CD4-positive, alpha-beta T cell (primary cell): ENCODE data around the gene AGO4. TPM values are rescaled to one million over a fixed set of nuclear protein-coding genes. Genes with fewer than 3 reads are reported as not detected.
"Not testable (repeated sequence)": the region's sequence is repeated elsewhere in the genome, so short reads cannot be mapped to it uniquely, and the experiment has no call there.

ENCODE experiments used
- ATAC-seq: fragments of 200-7000 bp; cut with Tn5 transposase; one replicate; pipeline ENCODE4 v1.10.0; 2022; ENCODE audit warnings: mild to moderate bottlenecking; ENCODE audit not compliant: poor library complexity
- CTCF ChIA-PET: fragments of 350-600 bp; sonication (Branson Sonifier 250); formaldehyde crosslinking; loops from one replicate; lab custom pipeline; 2021; ENCODE audit warnings: antibody characterized with exemption, inconsistent platforms; lab: Charles Lee
- POLR2A ChIA-PET: fragments of 350-600 bp; sonication (Branson Sonifier 250); formaldehyde crosslinking; loops from one replicate; lab custom pipeline; 2021; ENCODE audit warnings: antibody characterized with exemption, inconsistent platforms; lab: Charles Lee
- DNase-seq, 14 experiments: peaks; one replicate each; pipeline ENCODE4 v3.0.0-alpha.2; 2013 to 2020; ENCODE audit warnings: mixed read lengths in 2 of 14
- H3K27ac ChIP-seq, 2 donors: one replicate each; pipeline versions ENCODE4 v1.5.1 to v1.7.0; 2013; ENCODE audit warnings: low read length in 2 of 2, low read depth in 1 of 2, mild to moderate bottlenecking in 1 of 2
- H3K27me3 ChIP-seq, 2 experiments: 1 replicate in 1 of 2; 2 replicates in 1 of 2; pipeline versions ENCODE4 v1.6.1 to v1.7.0; 2013; ENCODE audit warnings: low read length in 2 of 2, control low read depth in 1 of 2, mild to moderate bottlenecking in 1 of 2, moderate library complexity in 1 of 2; ENCODE audit not compliant: insufficient read depth in 2 of 2, control insufficient read depth in 1 of 2
- H3K36me3 ChIP-seq: one replicate; pipeline ENCODE4 v1.6.1; 2013; ENCODE audit warnings: low read length, control low read depth; ENCODE audit not compliant: insufficient read depth
- H3K4me1 ChIP-seq: one replicate; pipeline ENCODE4 v1.6.1; 2013; ENCODE audit warnings: low read length, control low read depth; ENCODE audit not compliant: insufficient read depth
- H3K4me3 ChIP-seq: one replicate; pipeline ENCODE4 v1.5.1; 2013; ENCODE audit warnings: mild to moderate bottlenecking, low read length, moderate library complexity
- H3K9me3 ChIP-seq, 2 experiments: 1 replicate in 1 of 2; 2 replicates in 1 of 2; pipeline versions ENCODE4 v1.6.1 to v1.7.0; 2013; ENCODE audit warnings: low read length in 2 of 2, mild to moderate bottlenecking in 2 of 2, control low read depth in 1 of 2, moderate library complexity in 1 of 2; ENCODE audit not compliant: control insufficient read depth in 1 of 2, insufficient read depth in 1 of 2
- H3K27ac Mint-ChIP-seq: one replicate; pipeline ENCODE4 v1.8.0; 2020; ENCODE audit warnings: mixed read lengths
- H3K27me3 Mint-ChIP-seq: one replicate; pipeline ENCODE4 v1.8.0; 2021; ENCODE audit warnings: mixed read lengths
- H3K36me3 Mint-ChIP-seq: one replicate; pipeline ENCODE4 v1.8.0; 2021; ENCODE audit warnings: low read depth, mixed read lengths
- H3K4me1 Mint-ChIP-seq: one replicate; pipeline ENCODE4 v1.8.0; 2021; ENCODE audit warnings: low read depth, mixed read lengths
- H3K4me3 Mint-ChIP-seq: one replicate; pipeline ENCODE4 v1.8.0; 2020; ENCODE audit warnings: mild to moderate bottlenecking, mixed read lengths
- H3K9me3 Mint-ChIP-seq: one replicate; pipeline ENCODE4 v1.8.0; 2020; ENCODE audit warnings: mixed read lengths
- intact Hi-C, 2 experiments: fragments of 100-400 bp; cut with DNase I in 1 of 2; cut with micrococcal nuclease in 1 of 2; formaldehyde crosslinking; loops; one replicate each; pipeline versions ENCODE4 v1.15.1 to v1.9.0; 2023 to 2025; cut with DNase I, micrococcal nuclease
- total RNA-seq, 174 experiments: library from RNA in 2 of 174; stranded (reverse) in 2 of 174; gene quantifications; one replicate each; pipeline ENCODE4 v1.2.3 and lab custom pipeline; 2021 to 2026
- TF ChIP-seq, protein P1 (sequence below): fragments of 200-600 bp; IDR thresholded peaks from one replicate; pipeline ENCODE4 v1.8.0; 2022; ENCODE audit warnings: antibody characterized with exemption, mild to moderate bottlenecking

AGO4 gene
- total RNA-seq, 2 experiments from 2014 or later, result 7.4 to 8.1 TPM

- TF ChIP-seq, protein P1, sequence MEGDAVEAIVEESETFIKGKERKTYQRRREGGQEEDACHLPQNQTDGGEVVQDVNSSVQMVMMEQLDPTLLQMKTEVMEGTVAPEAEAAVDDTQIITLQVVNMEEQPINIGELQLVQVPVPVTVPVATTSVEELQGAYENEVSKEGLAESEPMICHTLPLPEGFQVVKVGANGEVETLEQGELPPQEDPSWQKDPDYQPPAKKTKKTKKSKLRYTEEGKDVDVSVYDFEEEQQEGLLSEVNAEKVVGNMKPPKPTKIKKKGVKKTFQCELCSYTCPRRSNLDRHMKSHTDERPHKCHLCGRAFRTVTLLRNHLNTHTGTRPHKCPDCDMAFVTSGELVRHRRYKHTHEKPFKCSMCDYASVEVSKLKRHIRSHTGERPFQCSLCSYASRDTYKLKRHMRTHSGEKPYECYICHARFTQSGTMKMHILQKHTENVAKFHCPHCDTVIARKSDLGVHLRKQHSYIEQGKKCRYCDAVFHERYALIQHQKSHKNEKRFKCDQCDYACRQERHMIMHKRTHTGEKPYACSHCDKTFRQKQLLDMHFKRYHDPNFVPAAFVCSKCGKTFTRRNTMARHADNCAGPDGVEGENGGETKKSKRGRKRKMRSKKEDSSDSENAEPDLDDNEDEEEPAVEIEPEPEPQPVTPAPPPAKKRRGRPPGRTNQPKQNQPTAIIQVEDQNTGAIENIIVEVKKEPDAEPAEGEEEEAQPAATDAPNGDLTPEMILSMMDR, result no peak
- Histone ChIP-seq H3K4me1 (no peaks in the 10 kb centered on the region), H3K27ac (no peak overlapping the region), H3K9me3 (no peaks in the 10 kb centered on the region), H3K27me3 (no peaks in the 10 kb centered on the region), H3K4me3 (no peak overlapping the region), H3K36me3 (no peaks in the 10 kb centered on the region)
- Mint-ChIP-seq H3K27me3 (no peaks in the 10 kb centered on the region), H3K27ac (no peak overlapping the region), H3K4me1 (no peaks in the 10 kb centered on the region), H3K36me3 (no peaks in the 10 kb centered on the region), H3K4me3 (no peak overlapping the region), H3K9me3 (no peaks in the 10 kb centered on the region)
- intact Hi-C loops, result no loop called here
- DNase-seq, result no peak
- no peak for ATAC-seq
- POLR2A ChIA-PET, result interaction anchor here (0.6 kb wide), 1 partner anchor 13 kb away, joined by 3 read pairs; no protein-coding TSS in a partner anchor
- CTCF ChIA-PET, result interaction anchor here (0.6 kb wide), 1 partner anchor 34 kb away, joined by 3 read pairs; no protein-coding TSS in a partner anchor
These were observed 10.4 kb upstream of the AGO4 start for GRCh38 chr1:35797380-35797779.

DNA sequence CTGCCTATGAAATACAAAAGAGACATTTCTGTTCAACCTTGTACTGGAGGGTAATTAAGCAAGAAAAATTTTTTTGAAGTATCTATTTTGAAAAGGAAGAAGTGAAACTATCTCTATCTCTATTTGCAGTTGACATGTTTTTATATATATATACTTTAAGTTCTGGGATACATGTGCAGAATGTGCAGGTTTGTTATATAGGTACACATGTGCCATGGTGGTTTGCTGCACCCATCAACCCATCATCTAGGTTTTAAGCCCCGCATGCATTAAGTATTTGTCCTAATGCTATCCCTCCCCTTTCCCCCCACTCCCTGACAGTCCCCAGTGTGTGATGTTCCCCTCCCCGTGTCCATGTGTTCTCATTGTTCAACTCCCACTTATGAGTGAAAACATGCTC, 9.8 kb upstream of the AGO4 start:
- H3K4me3 Mint-ChIP-seq, intact Hi-C loops: not testable (repeated sequence)

GRCh38 chr1:35800167-35800887, 7.5 kb upstream of the AGO4 start:
- CTCF ChIA-PET, H3K27ac ChIP-seq, H3K27me3 ChIP-seq, ATAC-seq, H3K4me1 Mint-ChIP-seq, H3K36me3 Mint-ChIP-seq, H3K9me3 ChIP-seq, intact Hi-C loops, DNase-seq, H3K4me3 Mint-ChIP-seq, POLR2A ChIA-PET, H3K4me3 ChIP-seq, H3K27me3 Mint-ChIP-seq, H3K27ac Mint-ChIP-seq, H3K36me3 ChIP-seq, H3K9me3 Mint-ChIP-seq: not testable (repeated sequence)
- peaks cover 17% of the 10 kb centered on the region for H3K4me1 ChIP-seq

More for the DNA sequence above, 9.8 kb upstream of the AGO4 start:
- H3K27ac ChIP-seq, H3K27me3 Mint-ChIP-seq, H3K36me3 Mint-ChIP-seq, H3K9me3 Mint-ChIP-seq, H3K36me3 ChIP-seq, CTCF ChIA-PET, H3K4me1 ChIP-seq, DNase-seq, H3K27ac Mint-ChIP-seq, POLR2A ChIA-PET, H3K4me3 ChIP-seq, ATAC-seq, H3K9me3 ChIP-seq, H3K4me1 Mint-ChIP-seq, H3K27me3 ChIP-seq: not testable (repeated sequence)

DNA sequence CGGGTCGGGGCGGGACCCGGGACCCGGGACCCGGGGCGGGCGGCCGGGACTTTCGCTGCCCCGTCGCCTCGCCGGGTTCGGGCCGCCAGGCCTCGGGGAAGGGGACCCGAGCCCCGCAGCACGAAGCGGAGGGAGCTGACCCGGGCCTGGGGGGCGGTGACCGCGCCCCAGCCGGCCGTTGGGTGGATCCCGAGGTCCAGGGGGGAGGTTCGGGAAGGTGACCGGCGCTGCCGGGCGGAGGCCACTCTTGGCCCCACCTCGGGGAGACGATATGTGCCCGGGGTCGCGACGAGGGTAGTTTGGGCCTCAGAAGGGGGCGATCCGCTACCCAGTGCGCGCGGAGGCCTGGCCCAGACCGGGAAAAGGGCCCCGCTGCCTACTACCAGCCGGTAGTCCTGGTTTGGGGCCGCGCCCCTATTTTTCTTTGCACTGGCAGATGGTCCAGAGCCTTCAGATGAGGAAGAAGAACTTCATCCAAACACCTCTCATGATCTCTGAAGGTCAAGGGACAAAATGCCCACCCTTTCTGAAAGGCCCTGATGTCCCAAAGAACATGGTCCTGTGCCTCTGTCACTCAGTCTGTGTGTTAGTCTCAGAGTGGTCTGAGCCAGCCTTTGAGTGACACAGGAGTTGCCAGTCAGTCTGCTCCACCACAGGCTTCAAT, 766 bp downstream of the AGO4 start:
- Histone ChIP-seq H3K9me3 (no peaks in the 10 kb centered on the region), H3K4me1 (peaks cover 51% of the 10 kb centered on the region), H3K27ac (peak overlapping the region; percentile 46 to 47), H3K4me3 (peak overlapping the region; percentile 78), H3K36me3 (no peaks in the 10 kb centered on the region), H3K27me3 (no peaks in the 10 kb centered on the region)
- intact Hi-C loops, result no loop called here
- H3K27ac Mint-ChIP-seq, result peak overlapping the region; percentile 87
- peak overlapping the region; percentile 96 for H3K4me3 Mint-ChIP-seq
- TF ChIP-seq, protein P1, result no peak
- H3K4me1 Mint-ChIP-seq, result peaks cover 54% of the 10 kb centered on the region
- ChIA-PET CTCF (no interaction called here), POLR2A (interaction anchor here (0.9 kb wide), 1 partner anchor 251 kb away, joined by 3 read pairs; the partner anchor contains the start of genes KIAA0319L and NCDN)
- H3K27me3 Mint-ChIP-seq, result no peaks in the 10 kb centered on the region
- H3K36me3 Mint-ChIP-seq, result peaks cover 6% of the 10 kb centered on the region
- DNase-seq, result peak in 7 of 14 experiments; percentile 3 to 37 (median 29)
- no peaks in the 10 kb centered on the region for H3K9me3 Mint-ChIP-seq
- peak; percentile 20 for ATAC-seq
